VCaP (cell line): Measurements from ENCODE around the gene BOLL.
A peak's percentile ranks its signal among the peaks of the same experiment; 100 is the strongest.

Source experiments
- H3K27ac ChIP-seq: fragments of 450-650 bp; 2 replicates; pipeline ENCODE4 v1.5.1; 2017
- CTCF ChIP-seq: fragments of 450-650 bp; conservative IDR thresholded peaks from 2 replicates; pipeline ENCODE4 v1.5.1; 2017; ENCODE audit warnings: mild to moderate bottlenecking, moderate library complexity

BOLL gene

GRCh38 chr2:197804049-197804757 is 19.1 kb upstream of the BOLL start, which contains the start of gene PLCL1:
TSS of gene PLCL1 (plus strand) at chr2:197804593.
- TF ChIP-seq CTCF: peak; percentile 27
- no peak within 1 kb of the TSS for H3K27ac ChIP-seq

DNA sequence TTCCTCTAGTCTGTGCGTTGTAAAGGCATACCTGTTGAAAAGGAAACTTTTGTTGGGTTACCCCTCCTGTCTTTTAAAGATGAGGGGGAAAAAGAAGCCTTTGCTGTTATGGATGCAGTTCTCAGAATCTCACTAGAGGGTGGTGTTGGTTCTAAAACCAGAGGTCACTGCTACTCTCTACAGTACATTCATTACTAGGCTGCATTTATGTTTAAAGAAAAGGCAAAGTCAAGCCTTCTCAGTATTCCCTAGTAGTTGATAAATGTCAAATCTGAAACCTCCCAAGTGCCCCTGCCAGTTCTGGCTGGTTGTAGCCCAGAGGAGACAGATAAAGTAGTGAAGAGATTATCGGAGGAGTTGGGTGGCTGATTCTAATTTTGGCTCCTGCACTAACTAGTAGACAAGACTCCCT is 17.9 kb upstream of the BOLL start:
- TF ChIP-seq CTCF: peak; percentile 85
- H3K27ac ChIP-seq: no peak overlapping the region

- TF ChIP-seq CTCF: no peak
- no peak overlapping the region for H3K27ac ChIP-seq
These were observed 15.9 kb upstream of the BOLL start for GRCh38 chr2:197801033-197801432.

DNA sequence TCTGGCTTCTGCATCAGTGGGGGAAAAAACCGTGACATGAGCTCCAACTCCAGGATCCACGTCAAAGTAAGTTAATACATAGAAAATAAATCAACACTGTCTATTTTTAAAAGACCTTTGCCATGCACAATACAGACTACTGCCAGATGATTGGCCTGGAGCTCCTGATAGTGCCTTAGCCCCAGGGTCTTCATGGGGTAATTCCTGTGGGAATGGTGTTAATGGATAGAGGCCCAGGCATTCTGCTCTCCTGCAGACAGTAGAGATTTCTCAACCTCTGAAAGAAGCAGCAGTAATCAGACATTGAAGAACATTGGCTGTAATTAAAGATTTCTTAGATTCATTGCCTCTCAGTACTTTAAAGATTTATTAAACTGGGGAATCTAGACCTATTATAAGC is 15.0 kb upstream of the BOLL start:
- no peak for TF ChIP-seq CTCF
- no peak overlapping the region for H3K27ac ChIP-seq

- no peak overlapping the region for H3K27ac ChIP-seq
- TF ChIP-seq CTCF: no peak
These were observed 13.9 kb upstream of the BOLL start for GRCh38 chr2:197799068-197799467.

- H3K27ac ChIP-seq: no peak overlapping the region
- TF ChIP-seq CTCF: no peak
These were observed 13.1 kb upstream of the BOLL start for GRCh38 chr2:197798187-197798586.

- no peak overlapping the region for H3K27ac ChIP-seq
- no peak for TF ChIP-seq CTCF
These were observed 10.2 kb upstream of the BOLL start for GRCh38 chr2:197795277-197795676.
